GM12878 (cell line): Measurements from ENCODE around the gene CELSR1. TPM values are rescaled to one million over a fixed set of nuclear protein-coding genes. Genes with fewer than 3 reads are reported as not detected.

ENCODE experiments used
- ATAC-seq: fragments of 200-7000 bp; cut with Tn5 transposase; 3 replicates; pipeline ENCODE4 v1.9.1; 2020; ENCODE audit warnings: mild to moderate bottlenecking, moderate library complexity
- BruUV-seq: library from RNA; stranded (reverse); fragments of 400-500 nt; replicated peaks from 2 replicates; lab custom pipeline; 2021; lab: Mats Ljungman, UMichigan
- CTCF ChIA-PET: fragments of 300-600 bp; sonication (Branson Sonifier 250); formaldehyde crosslinking; extraction: SDS; loops from one replicate; lab custom pipeline; 2021; ENCODE audit warnings: inconsistent platforms; lab: Yijun Ruan, JAX
- POLR2A ChIA-PET: fragments of 350-600 bp; formaldehyde crosslinking; extraction: SDS; loops from one replicate; lab custom pipeline; 2021; ENCODE audit warnings: inconsistent platforms; lab: Charles Lee
- RAD21 ChIA-PET: fragments of 300-600 bp; sonication (Branson Sonifier 250); formaldehyde crosslinking; loops from one replicate; lab custom pipeline; 2023; ENCODE audit warnings: antibody characterized with exemption; ENCODE audit not compliant: unreplicated experiment; lab: Charles Lee
- SMC1A ChIA-PET: fragments of 300-600 bp; sonication (Branson Sonifier 250); formaldehyde crosslinking; loops from one replicate; lab custom pipeline; 2023; ENCODE audit not compliant: unreplicated experiment, uncharacterized antibody; lab: Charles Lee
- DNase-seq: peaks from one replicate; pipeline ENCODE4 v3.0.0-alpha.2; 2011; ENCODE audit warnings: low read depth, low spot score
- FAIRE-seq: peaks from 3 replicates; lab custom pipeline; 2011; peaks lifted over from hg19 to GRCh38; lab: Jason Lieb, UNC
- H2AFZ ChIP-seq: 2 replicates; pipeline ENCODE4 v1.6.0; 2011; ENCODE audit warnings: low read depth, low read length, control low read depth; ENCODE audit not compliant: control insufficient read depth
- H3K27ac ChIP-seq: 2 replicates; pipeline ENCODE4 v1.5.1; 2011; ENCODE audit warnings: control low read depth; ENCODE audit not compliant: control insufficient read depth, insufficient read depth
- H3K27me3 ChIP-seq, 2 experiments: replicated peaks in 1 of 2; 2 replicates each; pipeline versions ENCODE4 v1.6.0 to v1.6.1; 2011; ENCODE audit warnings: low read length in 1 of 2; ENCODE audit not compliant: control insufficient read depth in 2 of 2, insufficient read depth in 2 of 2
- H3K36me3 ChIP-seq, 2 experiments: 2 replicates each; pipeline ENCODE4 v1.5.1; 2011; ENCODE audit warnings: low read length in 1 of 2; ENCODE audit not compliant: control insufficient read depth in 2 of 2, insufficient read depth in 2 of 2
- H3K4me1 ChIP-seq: 2 replicates; pipeline ENCODE4 v1.6.1; 2011; ENCODE audit warnings: mild to moderate bottlenecking, low read length, moderate library complexity, mixed read lengths; ENCODE audit not compliant: control insufficient read depth, insufficient read depth
- H3K4me2 ChIP-seq: 2 replicates; pipeline ENCODE4 v1.6.0; 2011; ENCODE audit warnings: control low read depth; ENCODE audit not compliant: control insufficient read depth, insufficient read depth
- H3K4me3 ChIP-seq: fragments of 200-600 bp; sonication (generic); 2 replicates; pipeline ENCODE4 v1.5.1; 2016
- H3K79me2 ChIP-seq: 2 replicates; pipeline ENCODE4 v1.6.0; 2011; ENCODE audit warnings: low read length; ENCODE audit not compliant: control insufficient read depth, insufficient read depth
- H3K9ac ChIP-seq: 2 replicates; pipeline ENCODE4 v1.8.0; 2011; ENCODE audit warnings: low read length, control low read depth, mixed read lengths; ENCODE audit not compliant: control insufficient read depth, insufficient read depth
- H3K9me3 ChIP-seq: replicated peaks from 3 replicates; pipeline ENCODE4 v1.5.1; 2011; ENCODE audit warnings: mild to moderate bottlenecking, low read length; ENCODE audit not compliant: control insufficient read depth, insufficient read depth
- H4K20me1 ChIP-seq: 2 replicates; pipeline ENCODE4 v1.6.0; 2011; ENCODE audit not compliant: control insufficient read depth, insufficient read depth
- EP300 ChIP-seq, 2 experiments: fragments of 150-350 bp in 1 of 2; IDR thresholded peaks; 2 replicates each; pipeline ENCODE4 v1.6.1; 2011 to 2012; ENCODE audit warnings: low read depth in 2 of 2, low read length in 2 of 2, borderline replicate concordance in 1 of 2, improper control_type of control experiment in 1 of 2, inconsistent platforms in 1 of 2; ENCODE audit not compliant: control insufficient read depth in 1 of 2
- ESRRA ChIP-seq: IDR thresholded peaks from 2 replicates; pipeline ENCODE4 v1.6.1; 2012; ENCODE audit warnings: mild to moderate bottlenecking, low read length, improper control_type of control experiment
- GATAD2B ChIP-seq: fragments of 450-650 bp; conservative IDR thresholded peaks from 2 replicates; pipeline ENCODE4 v1.6.1; 2017; ENCODE audit warnings: low read depth, mild to moderate bottlenecking, moderate library complexity
- HSF1 ChIP-seq: fragments of 150-350 bp; IDR thresholded peaks from 2 replicates; pipeline ENCODE4 v1.6.1; 2014; ENCODE audit warnings: mild to moderate bottlenecking, low read depth, low read length
- IKZF2 ChIP-seq, 2 experiments: fragments of 450-650 bp; IDR thresholded peaks; 2 replicates each; pipeline ENCODE4 v1.6.1; 2017; ENCODE audit warnings: mild to moderate bottlenecking in 2 of 2, moderate library complexity in 2 of 2
- KLF5 ChIP-seq: fragments of 450-650 bp; IDR thresholded peaks from 2 replicates; pipeline ENCODE4 v1.6.1; 2014; ENCODE audit warnings: mild to moderate bottlenecking; ENCODE audit not compliant: partially characterized antibody
- MYB ChIP-seq: fragments of 150-350 bp; IDR thresholded peaks from 2 replicates; pipeline ENCODE4 v1.6.1; 2014; ENCODE audit warnings: mild to moderate bottlenecking, low read depth, low read length, borderline replicate concordance
- NFIC ChIP-seq: IDR thresholded peaks from 2 replicates; pipeline ENCODE4 v1.6.1; 2012; ENCODE audit warnings: low read depth, mild to moderate bottlenecking, inconsistent platforms, low read length, moderate library complexity
- NR2C2 ChIP-seq: IDR thresholded peaks from 2 replicates; pipeline ENCODE4 v1.6.1; 2011; ENCODE audit warnings: borderline replicate concordance, low read depth; ENCODE audit not compliant: control insufficient read depth, insufficient read length
- PML ChIP-seq: IDR thresholded peaks from 2 replicates; pipeline ENCODE4 v1.6.1; 2012; ENCODE audit warnings: low read length, inconsistent platforms
- RB1 ChIP-seq: fragments of 450-650 bp; formaldehyde crosslinking; IDR thresholded peaks from 2 replicates; pipeline ENCODE4 v1.6.1; 2017; ENCODE audit warnings: mild to moderate bottlenecking, borderline replicate concordance
- RBBP5 ChIP-seq: fragments of 200-600 bp; sonication (generic); conservative IDR thresholded peaks from 2 replicates; pipeline ENCODE4 v1.6.1; 2016
- SMC3 ChIP-seq: IDR thresholded peaks from 2 replicates; pipeline ENCODE4 v1.6.1; 2011; ENCODE audit warnings: low read length, improper control_type of control experiment, borderline replicate concordance
- STAT1 ChIP-seq: fragments of 450-650 bp; conservative IDR thresholded peaks from 2 replicates; pipeline ENCODE4 v1.6.1; 2014; ENCODE audit warnings: antibody characterized with exemption, mild to moderate bottlenecking
- ZNF207 ChIP-seq: fragments of 450-650 bp; IDR thresholded peaks from 2 replicates; pipeline ENCODE4 v1.6.1; 2014; ENCODE audit warnings: antibody characterized with exemption, mild to moderate bottlenecking, borderline replicate concordance
- WGBS: methylation state at CpG from one replicate; pipeline ENCODE4 v1.1.6; 2016; ENCODE audit warnings: low lambda C conversion rate; ENCODE audit not compliant: insufficient replicate concordance, insufficient coverage; ENCODE audit errors: missing lambda C conversion rate; 5-methylcytosine and 5-hydroxymethylcytosine counted together
- in situ Hi-C: fragments of 300-500 bp; cut with MboI; formaldehyde crosslinking; loops from 9 replicates; pipeline ENCODE4 v1.14.3; 2018; ENCODE audit warnings: mixed read lengths
- intact Hi-C: fragments of 100-400 bp; cut with micrococcal nuclease; formaldehyde crosslinking; loops from one replicate; pipeline ENCODE4 v1.14.2; 2022; ENCODE audit not compliant: unreplicated experiment
- polyA plus RNA-seq, 11 experiments: library from polyadenylated mRNA; depleted of rRNA in 4 of 11; unstranded in 6 of 11; stranded (reverse) in 5 of 11; fragments of >200 nt; fragmentation: Nextera tagmentation in 4 of 11; fragmentation: Illumina TruSeq in 1 of 11; extraction: Ambion mirVana in 4 of 11; extraction: Trizol in 1 of 11; gene quantifications; 1 replicate in 1 of 11; 2 replicates in 10 of 11; pipeline versions ENCODE4 v1.2.1 to v1.2.3, GENCODE V29; 2011 to 2016; ENCODE audit warnings: inconsistent platforms in 2 of 11, missing spikeins in 2 of 11, low read depth in 1 of 11
- total RNA-seq, 4 experiments: library from RNA; depleted of rRNA in 3 of 4; stranded (reverse); fragments of >200 nt in 3 of 4; fragmentation: Illumina TruSeq in 1 of 4; extraction: Trizol in 1 of 4; gene quantifications; 2 replicates each; pipeline versions ENCODE4 v1.2.1 to v1.2.3, GENCODE V29; 2013 to 2021
- TF ChIP-seq, protein P1 (sequence below): fragments of 450-650 bp; formaldehyde crosslinking; IDR thresholded peaks from 2 replicates; pipeline ENCODE4 v1.5.0; 2022; ENCODE audit warnings: mild to moderate bottlenecking, missing genetic modification characterization
- TF ChIP-seq, protein P2 (sequence below): fragments of 450-650 bp; formaldehyde crosslinking; IDR thresholded peaks from 2 replicates; pipeline ENCODE4 v1.4.0; 2022; ENCODE audit warnings: mild to moderate bottlenecking, moderate library complexity

Gene CELSR1
- total and polyA plus RNA-seq, 10 of the 15 experiments (the other 5 are each of a cell fraction or from before 2014, with no cell fraction given) = 0.05 to 1.7 (median 0.35) TPM; not detected in 2

- Histone ChIP-seq H3K27me3 (no peaks in the 10 kb centered on the region), H2AFZ (no peak overlapping the region), H3K4me3 (no peak overlapping the region), H3K27ac (no peak overlapping the region), H3K36me3 (no peaks in the 10 kb centered on the region), H3K9me3 (peaks cover 3% of the 10 kb centered on the region; the same call in 2 of the 3 replicates), H3K4me1 (no peaks in the 10 kb centered on the region), H3K4me2 (no peak overlapping the region), H4K20me1 (no peaks in the 10 kb centered on the region), H3K79me2 (no peaks in the 10 kb centered on the region), H3K9ac (no peak overlapping the region)
- ChIA-PET CTCF (no interaction called here), POLR2A (no interaction called here), SMC1A (no interaction called here), RAD21 (no interaction called here)
- no TSS peak for BruUV-seq
- FAIRE-seq (no peak), DNase-seq (no peak), ATAC-seq (no peak)
- intact Hi-C loops = no loop called here
- in situ Hi-C loops = no loop called here
- WGBS = 19% methylated on average over 17 of the region's 17 CpGs
- TF ChIP-seq PML = no peak
- no peak for TF ChIP-seq STAT1
- TF ChIP-seq RB1 = no peak
- no peak for TF ChIP-seq KLF5
- TF ChIP-seq, protein P1, sequence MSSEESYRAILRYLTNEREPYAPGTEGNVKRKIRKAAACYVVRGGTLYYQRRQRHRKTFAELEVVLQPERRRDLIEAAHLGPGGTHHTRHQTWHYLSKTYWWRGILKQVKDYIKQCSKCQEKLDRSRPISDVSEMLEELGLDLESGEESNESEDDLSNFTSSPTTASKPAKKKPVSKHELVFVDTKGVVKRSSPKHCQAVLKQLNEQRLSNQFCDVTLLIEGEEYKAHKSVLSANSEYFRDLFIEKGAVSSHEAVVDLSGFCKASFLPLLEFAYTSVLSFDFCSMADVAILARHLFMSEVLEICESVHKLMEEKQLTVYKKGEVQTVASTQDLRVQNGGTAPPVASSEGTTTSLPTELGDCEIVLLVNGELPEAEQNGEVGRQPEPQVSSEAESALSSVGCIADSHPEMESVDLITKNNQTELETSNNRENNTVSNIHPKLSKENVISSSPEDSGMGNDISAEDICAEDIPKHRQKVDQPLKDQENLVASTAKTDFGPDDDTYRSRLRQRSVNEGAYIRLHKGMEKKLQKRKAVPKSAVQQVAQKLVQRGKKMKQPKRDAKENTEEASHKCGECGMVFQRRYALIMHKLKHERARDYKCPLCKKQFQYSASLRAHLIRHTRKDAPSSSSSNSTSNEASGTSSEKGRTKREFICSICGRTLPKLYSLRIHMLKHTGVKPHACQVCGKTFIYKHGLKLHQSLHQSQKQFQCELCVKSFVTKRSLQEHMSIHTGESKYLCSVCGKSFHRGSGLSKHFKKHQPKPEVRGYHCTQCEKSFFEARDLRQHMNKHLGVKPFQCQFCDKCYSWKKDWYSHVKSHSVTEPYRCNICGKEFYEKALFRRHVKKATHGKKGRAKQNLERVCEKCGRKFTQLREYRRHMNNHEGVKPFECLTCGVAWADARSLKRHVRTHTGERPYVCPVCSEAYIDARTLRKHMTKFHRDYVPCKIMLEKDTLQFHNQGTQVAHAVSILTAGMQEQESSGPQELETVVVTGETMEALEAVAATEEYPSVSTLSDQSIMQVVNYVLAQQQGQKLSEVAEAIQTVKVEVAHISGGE (CRISPR knock-in tag) = no peak
- no peak for TF ChIP-seq ZNF207
- TF ChIP-seq ESRRA = no peak
- TF ChIP-seq, protein P2, sequence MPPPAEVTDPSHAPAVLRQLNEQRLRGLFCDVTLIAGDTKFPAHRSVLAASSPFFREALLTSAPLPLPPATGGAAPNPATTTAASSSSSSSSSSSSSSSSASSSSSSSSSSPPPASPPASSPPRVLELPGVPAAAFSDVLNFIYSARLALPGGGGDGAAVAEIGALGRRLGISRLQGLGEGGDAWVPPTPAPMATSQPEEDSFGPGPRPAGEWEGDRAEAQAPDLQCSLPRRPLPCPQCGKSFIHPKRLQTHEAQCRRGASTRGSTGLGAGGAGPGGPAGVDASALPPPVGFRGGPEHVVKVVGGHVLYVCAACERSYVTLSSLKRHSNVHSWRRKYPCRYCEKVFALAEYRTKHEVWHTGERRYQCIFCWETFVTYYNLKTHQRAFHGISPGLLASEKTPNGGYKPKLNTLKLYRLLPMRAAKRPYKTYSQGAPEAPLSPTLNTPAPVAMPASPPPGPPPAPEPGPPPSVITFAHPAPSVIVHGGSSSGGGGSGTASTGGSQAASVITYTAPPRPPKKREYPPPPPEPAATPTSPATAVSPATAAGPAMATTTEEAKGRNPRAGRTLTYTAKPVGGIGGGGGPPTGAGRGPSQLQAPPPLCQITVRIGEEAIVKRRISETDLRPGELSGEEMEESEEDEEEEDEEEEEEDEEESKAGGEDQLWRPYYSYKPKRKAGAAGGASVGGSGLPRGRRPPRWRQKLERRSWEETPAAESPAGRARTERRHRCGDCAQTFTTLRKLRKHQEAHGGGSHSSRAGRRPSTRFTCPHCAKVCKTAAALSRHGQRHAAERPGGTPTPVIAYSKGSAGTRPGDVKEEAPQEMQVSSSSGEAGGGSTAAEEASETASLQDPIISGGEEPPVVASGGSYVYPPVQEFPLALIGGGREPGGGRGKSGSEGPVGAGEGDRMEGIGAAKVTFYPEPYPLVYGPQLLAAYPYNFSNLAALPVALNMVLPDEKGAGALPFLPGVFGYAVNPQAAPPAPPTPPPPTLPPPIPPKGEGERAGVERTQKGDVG (CRISPR knock-in tag) = no peak
- TF ChIP-seq NFIC = no peak
- TF ChIP-seq MYB = no peak
- TF ChIP-seq GATAD2B = no peak
- no peak for TF ChIP-seq SMC3
- no peak for TF ChIP-seq IKZF2 (IDR thresholded peaks at IDR 0.05)
- TF ChIP-seq HSF1 = no peak
- no peak for TF ChIP-seq RBBP5
- TF ChIP-seq EP300 (IDR thresholded peaks at IDR 0.05; ENCODE audit: borderline replicate concordance in 1 of 2, control insufficient read depth in 1 of 2, low read depth in 2 of 2, low read length in 2 of 2) = no peak
- no peak for TF ChIP-seq NR2C2
These were observed 156.8 kb downstream of the CELSR1 start for GRCh38 chr22:46380581-46380980.
